ENCODE measurements around the gene PRODH.
"Not testable (repeated sequence)": the region's sequence is repeated elsewhere in the genome, so short reads cannot be mapped to it uniquely, and the experiment has no call there.

PRODH gene

DNA sequence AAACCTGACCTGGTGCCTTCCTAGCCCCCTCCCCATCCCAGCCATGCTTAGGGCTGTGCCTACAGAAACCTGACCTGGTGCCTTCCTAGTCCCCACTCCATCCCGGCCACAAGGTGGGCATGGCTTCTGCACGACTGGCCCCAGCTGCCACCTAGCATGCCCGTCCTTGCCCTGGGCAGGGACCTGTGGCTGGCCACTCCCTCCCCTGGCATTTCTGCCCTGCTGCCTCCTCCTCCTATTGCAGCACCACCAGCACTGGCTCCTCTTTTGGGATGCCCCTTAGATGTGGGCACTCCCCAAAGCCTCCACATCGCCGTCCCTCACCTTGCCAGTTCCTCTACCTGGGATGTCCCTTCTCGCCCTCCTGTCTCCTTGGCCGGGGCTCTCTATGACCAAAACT is 1.4 kb downstream of the PRODH start:
- not testable (repeated sequence) for H3K4me1 ChIP-seq (ENCODE audit: insufficient read depth, low read length); H3K36me3 ChIP-seq (ENCODE audit: insufficient read depth, low read depth, low read length); H3K4me3 ChIP-seq (ENCODE audit: low read length); H3K9ac ChIP-seq (ENCODE audit: low read depth, low read length); H3K9me3 ChIP-seq (ENCODE audit: insufficient read depth, low read depth, low read length); H3K27ac ChIP-seq (ENCODE audit: low read length); H3K27me3 ChIP-seq (ENCODE audit: insufficient read depth, low read length)

DNA sequence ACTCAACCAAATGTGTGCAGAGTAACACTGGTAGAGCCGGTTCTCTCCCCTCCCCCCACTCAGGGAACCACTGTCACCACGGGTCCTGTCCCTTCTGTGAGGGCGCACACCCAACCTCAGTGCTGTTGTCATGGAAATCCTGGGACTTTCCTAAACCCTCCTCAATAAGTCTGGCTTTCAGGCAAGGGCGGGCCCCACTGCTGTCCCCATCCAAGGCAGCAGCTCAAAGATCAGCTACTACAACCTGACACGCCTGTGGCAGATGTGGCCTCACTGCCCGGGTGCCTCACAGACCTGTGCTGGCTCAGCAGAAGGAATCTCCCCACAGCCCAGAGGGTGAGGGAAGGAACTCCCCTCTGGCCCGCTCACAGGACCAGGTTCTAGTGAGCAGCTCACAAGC is 2.2 kb downstream of the PRODH start:
- no peak overlapping the region for H3K27ac ChIP-seq (ENCODE audit: low read length)
- no peaks in the 10 kb centered on the region for H3K27me3 ChIP-seq (ENCODE audit: insufficient read depth, low read length)
- H3K36me3 ChIP-seq (ENCODE audit: insufficient read depth, low read depth, low read length): no peaks in the 10 kb centered on the region
- H3K9me3 ChIP-seq (ENCODE audit: insufficient read depth, low read depth, low read length): no peaks in the 10 kb centered on the region
- no peak overlapping the region for H3K4me3 ChIP-seq (ENCODE audit: low read length)
- no peak overlapping the region for H3K9ac ChIP-seq (ENCODE audit: low read depth, low read length)
- no peaks in the 10 kb centered on the region for H3K4me1 ChIP-seq (ENCODE audit: insufficient read depth, low read length)

DNA sequence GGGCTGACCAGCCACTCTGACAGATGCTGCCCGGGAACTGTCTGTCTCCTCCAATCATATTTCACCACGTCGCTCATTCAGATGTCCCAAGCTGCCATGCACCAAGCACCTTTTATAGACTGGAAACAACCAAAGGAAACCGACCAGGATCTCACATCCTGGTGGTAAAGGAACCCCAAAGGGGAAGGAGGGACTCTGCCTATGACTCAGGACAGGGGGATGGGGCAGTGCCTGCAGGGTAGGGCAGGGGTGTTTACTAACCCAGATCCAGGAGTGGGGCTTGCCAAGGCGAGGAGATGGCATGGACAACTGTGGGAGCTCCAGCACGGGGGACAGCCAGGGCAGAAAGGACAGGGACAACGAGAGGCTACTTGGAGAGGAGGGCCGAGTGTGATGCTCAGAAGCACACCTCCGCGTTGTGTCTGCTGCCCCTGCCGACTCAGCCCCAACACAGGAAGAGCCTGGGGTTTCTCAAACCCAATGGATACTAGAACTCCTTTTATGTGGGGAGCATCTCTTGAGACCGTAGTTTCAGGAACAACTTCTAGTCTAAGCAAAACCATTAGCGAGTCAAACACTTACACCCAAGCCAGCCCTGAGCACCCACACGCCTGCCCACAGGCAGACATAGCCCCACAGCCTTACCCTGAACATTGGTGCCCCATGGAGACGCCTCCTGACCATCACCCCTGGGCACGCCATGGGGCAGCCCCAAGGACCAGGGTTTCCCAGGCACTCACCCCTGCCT is 4.0 kb downstream of the PRODH start:
- H3K27me3 ChIP-seq (ENCODE audit: insufficient read depth, low read length): no peaks in the 10 kb centered on the region
- H3K9me3 ChIP-seq (ENCODE audit: insufficient read depth, low read depth, low read length): no peaks in the 10 kb centered on the region
- no peak overlapping the region for H3K9ac ChIP-seq (ENCODE audit: low read depth, low read length)
- H3K4me1 ChIP-seq (ENCODE audit: insufficient read depth, low read length): no peaks in the 10 kb centered on the region
- H3K36me3 ChIP-seq (ENCODE audit: insufficient read depth, low read depth, low read length): no peaks in the 10 kb centered on the region
- H3K27ac ChIP-seq (ENCODE audit: low read length): no peak overlapping the region
- no peak overlapping the region for H3K4me3 ChIP-seq (ENCODE audit: low read length)

DNA sequence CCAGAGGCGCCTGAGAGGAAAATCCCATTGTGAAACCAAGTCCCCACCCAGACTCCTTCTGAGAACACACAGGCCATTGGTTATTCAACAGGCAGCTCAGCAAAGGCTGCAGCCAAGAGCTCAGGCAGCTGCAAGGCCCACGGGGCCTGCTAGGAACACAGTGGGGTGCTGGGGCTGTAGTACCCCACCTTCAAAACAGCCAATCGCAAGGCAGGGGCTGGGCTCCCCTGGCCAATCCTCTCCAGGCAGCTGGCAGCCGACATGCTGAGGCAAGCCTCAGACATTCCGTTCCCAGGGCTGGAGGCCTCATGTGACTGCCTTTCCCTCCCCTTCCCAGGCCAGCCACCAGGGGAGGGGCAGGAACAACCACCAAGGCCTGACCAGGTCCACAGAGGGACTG is 6.6 kb downstream of the PRODH start:
- Histone ChIP-seq H3K9me3 (ENCODE audit: insufficient read depth, low read depth, low read length) (no peaks in the 10 kb centered on the region), H3K27ac (ENCODE audit: low read length) (no peak overlapping the region), H3K36me3 (ENCODE audit: insufficient read depth, low read depth, low read length) (no peaks in the 10 kb centered on the region), H3K27me3 (ENCODE audit: insufficient read depth, low read length) (no peaks in the 10 kb centered on the region), H3K4me1 (ENCODE audit: insufficient read depth, low read length) (no peaks in the 10 kb centered on the region), H3K4me3 (ENCODE audit: low read length) (no peak overlapping the region), H3K9ac (ENCODE audit: low read depth, low read length) (no peak overlapping the region)

DNA sequence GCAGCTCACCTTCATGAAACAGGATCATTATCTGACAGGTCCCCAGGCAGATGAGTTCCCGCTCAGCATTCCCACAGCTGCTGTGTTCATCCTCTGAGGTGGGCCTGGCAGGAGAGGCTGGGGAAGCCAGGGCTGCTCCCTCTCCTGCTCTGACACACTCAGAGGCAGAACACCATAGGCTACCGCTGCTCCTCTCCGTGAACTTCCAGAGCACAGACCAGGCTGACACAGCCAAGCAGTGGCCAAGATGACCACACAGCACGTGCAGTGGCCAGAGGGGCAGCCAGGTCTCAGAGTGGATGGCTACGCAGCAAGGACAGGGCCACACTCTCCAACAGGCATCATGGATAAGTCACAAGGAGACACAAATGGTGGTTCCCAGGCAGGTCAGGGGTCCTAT is 8.5 kb downstream of the PRODH start:
- Histone ChIP-seq H3K9ac (ENCODE audit: low read depth, low read length) (no peak overlapping the region), H3K27me3 (ENCODE audit: insufficient read depth, low read length) (no peaks in the 10 kb centered on the region), H3K27ac (ENCODE audit: low read length) (no peak overlapping the region), H3K4me1 (ENCODE audit: insufficient read depth, low read length) (no peaks in the 10 kb centered on the region), H3K36me3 (ENCODE audit: insufficient read depth, low read depth, low read length) (no peaks in the 10 kb centered on the region), H3K4me3 (ENCODE audit: low read length) (no peak overlapping the region), H3K9me3 (ENCODE audit: insufficient read depth, low read depth, low read length) (no peaks in the 10 kb centered on the region)

DNA sequence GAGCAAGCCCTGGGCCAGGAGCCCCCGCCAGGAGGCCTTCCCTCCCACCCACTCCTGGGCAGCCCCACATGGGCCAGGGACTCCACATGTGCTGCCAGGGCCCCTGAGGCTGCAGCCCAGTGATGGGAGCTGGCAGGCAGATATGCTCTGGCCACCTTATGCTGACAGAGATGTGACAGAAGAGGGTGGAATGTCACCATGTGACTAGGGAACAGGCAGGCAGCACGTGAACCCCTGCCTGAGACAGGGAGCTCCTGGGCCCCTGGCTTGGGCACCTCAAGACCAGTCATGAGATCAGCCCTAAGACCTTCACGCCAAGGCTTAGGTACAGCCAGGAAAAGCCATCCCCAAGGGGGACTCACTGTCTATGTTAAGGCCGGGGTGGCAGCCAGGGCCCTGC is 9.1 kb downstream of the PRODH start:
- no peak overlapping the region for H3K4me3 ChIP-seq (ENCODE audit: low read length)
- H3K9me3 ChIP-seq (ENCODE audit: insufficient read depth, low read depth, low read length): no peaks in the 10 kb centered on the region
- H3K9ac ChIP-seq (ENCODE audit: low read depth, low read length): no peak overlapping the region
- no peak overlapping the region for H3K27ac ChIP-seq (ENCODE audit: low read length)
- no peaks in the 10 kb centered on the region for H3K36me3 ChIP-seq (ENCODE audit: insufficient read depth, low read depth, low read length)
- H3K27me3 ChIP-seq (ENCODE audit: insufficient read depth, low read length): no peaks in the 10 kb centered on the region
- H3K4me1 ChIP-seq (ENCODE audit: insufficient read depth, low read length): no peaks in the 10 kb centered on the region

DNA sequence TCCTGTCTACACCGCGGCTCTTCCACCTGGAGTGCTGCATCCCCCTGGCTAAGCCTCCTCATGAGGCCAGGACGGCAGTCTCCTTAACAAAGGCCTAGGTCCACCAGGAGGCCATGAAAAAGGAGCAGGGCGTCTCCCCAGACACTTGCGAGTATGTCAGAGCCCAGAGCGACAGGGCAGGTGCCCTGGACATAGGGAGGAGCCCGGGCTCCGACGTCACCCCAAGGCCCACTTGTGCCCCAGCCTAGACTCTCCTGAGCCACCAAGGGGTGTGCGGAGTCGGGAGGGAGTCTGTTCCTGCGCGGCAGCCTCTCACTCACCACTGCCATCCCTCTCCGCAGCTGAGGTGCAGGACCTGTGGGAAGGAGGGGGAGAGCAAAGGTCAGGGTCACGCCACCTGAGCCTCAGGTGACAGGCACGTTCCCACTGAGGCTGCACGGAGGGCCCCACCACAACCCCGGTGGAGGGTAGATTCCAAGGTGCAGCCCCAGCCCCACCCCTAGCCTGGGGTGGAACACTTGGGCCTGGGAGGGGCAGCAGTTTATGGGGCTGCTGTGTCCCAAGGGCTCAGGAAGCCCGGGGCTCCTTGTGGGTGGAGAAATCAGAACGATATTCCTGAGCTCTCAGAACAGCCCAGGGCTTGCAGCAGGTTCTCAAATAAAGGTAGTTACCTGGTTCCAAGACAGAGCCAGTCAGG is 10.6 kb downstream of the PRODH start:
- H3K4me1 ChIP-seq (ENCODE audit: insufficient read depth, low read length): no peaks in the 10 kb centered on the region
- H3K27me3 ChIP-seq (ENCODE audit: insufficient read depth, low read length): no peaks in the 10 kb centered on the region
- H3K36me3 ChIP-seq (ENCODE audit: insufficient read depth, low read depth, low read length): no peaks in the 10 kb centered on the region
- H3K4me3 ChIP-seq (ENCODE audit: low read length): no peak overlapping the region
- no peak overlapping the region for H3K27ac ChIP-seq (ENCODE audit: low read length)
- no peak overlapping the region for H3K9ac ChIP-seq (ENCODE audit: low read depth, low read length)
- H3K9me3 ChIP-seq (ENCODE audit: insufficient read depth, low read depth, low read length): no peaks in the 10 kb centered on the region

DNA sequence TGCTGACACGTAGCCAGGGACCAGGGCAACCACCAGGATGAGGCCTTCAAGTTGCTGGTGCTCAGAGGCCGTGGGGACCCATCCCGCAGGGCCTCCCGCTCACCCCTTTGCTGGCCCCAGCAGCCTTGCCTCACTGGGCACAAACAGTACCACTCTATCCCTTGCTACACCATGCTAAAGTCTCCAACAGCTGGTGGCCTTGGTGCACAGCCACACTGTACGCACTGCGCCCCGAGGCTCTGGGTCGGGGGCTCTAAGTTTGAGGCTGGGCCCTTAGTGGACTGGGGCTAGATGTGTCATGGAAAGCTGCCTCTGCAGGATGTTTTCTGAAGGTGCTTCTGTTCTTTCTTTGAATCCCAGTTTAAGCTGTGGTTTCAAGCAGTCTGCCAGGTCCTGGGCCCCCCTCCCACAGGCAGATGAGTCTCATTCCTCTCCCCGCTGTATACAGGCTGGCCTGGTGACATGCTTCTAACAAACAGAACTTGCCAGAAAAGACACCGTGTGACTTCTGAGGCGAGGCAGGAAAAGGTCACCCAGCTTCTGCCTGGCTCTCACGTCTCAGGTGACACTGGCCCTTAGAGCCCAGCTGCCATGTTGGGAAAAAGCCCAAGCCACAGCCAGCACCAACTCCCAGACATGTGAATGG is 15.7 kb downstream of the PRODH start:
- not testable (repeated sequence) for H3K36me3 ChIP-seq (ENCODE audit: insufficient read depth, low read depth, low read length); H3K4me1 ChIP-seq (ENCODE audit: insufficient read depth, low read length); H3K27ac ChIP-seq (ENCODE audit: low read length); H3K27me3 ChIP-seq (ENCODE audit: insufficient read depth, low read length); H3K9me3 ChIP-seq (ENCODE audit: insufficient read depth, low read depth, low read length); H3K4me3 ChIP-seq (ENCODE audit: low read length); H3K9ac ChIP-seq (ENCODE audit: low read depth, low read length)

DNA sequence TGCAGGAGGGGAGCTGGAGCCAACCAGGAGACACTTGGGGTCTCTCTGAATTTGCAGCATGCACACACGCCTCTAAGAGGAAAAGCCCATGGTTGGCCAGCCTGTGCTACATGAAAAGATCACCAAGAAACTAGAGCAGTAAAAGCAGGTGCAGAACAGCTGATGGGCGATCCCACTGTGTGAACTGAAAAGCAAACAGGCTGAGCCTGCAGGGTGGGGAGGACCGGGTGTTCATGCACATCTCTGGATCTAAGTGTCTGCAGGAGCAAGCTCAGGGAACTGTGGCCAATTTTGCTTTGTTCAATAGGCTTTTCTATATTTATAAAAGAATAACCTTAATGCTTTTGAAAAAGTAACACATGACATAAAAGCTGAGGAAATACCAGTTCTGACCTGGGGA is 18.3 kb downstream of the PRODH start:
- H3K27ac ChIP-seq (ENCODE audit: low read length); H3K4me3 ChIP-seq (ENCODE audit: low read length); H3K36me3 ChIP-seq (ENCODE audit: insufficient read depth, low read depth, low read length); H3K4me1 ChIP-seq (ENCODE audit: insufficient read depth, low read length); H3K9ac ChIP-seq (ENCODE audit: low read depth, low read length); H3K27me3 ChIP-seq (ENCODE audit: insufficient read depth, low read length); H3K9me3 ChIP-seq (ENCODE audit: insufficient read depth, low read depth, low read length): not testable (repeated sequence)

DNA sequence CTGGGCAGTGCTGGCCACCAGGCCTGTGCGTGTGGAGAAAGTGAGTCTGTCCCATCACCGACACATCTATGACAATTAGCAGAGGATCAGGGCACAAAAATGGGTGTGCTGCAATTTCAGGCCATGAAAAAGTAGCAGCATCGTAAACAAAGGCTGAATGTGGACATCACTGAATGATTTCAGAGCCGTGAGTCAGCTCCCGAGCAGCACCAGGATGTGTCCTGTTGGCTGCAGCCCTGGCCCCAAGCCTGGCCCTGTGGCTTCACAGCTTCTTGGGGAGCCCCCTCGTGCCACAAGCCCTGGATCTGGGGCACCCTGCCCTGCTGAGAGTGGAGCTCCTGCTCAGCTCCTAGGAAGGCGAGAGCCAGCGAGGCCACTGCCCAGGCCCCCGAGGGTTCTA is 20.5 kb downstream of the PRODH start:
- not testable (repeated sequence) for H3K27me3 ChIP-seq (ENCODE audit: insufficient read depth, low read length); H3K4me1 ChIP-seq (ENCODE audit: insufficient read depth, low read length); H3K9ac ChIP-seq (ENCODE audit: low read depth, low read length)

DNA sequence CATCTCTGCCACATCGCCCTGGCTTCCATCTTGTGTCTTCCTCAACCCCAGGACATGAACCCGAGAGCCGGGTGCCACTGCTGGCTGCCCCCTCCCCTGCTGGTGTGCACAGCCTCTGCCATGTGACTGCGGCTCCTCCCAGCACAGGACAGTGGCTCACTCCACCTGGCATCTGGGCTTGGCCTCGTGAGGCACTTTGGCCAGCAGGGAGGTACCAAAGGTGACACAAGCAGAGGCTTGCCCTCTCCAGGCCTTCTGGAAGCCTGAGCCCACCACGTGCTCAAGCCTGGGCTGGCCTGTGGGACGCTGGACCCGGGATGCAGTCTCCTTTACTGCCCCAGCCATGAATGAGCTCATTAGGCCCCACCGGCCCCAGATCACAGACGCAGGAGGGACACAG is 21.5 kb downstream of the PRODH start:
- H3K9me3 ChIP-seq (ENCODE audit: insufficient read depth, low read depth, low read length); H3K27ac ChIP-seq (ENCODE audit: low read length); H3K4me1 ChIP-seq (ENCODE audit: insufficient read depth, low read length); H3K4me3 ChIP-seq (ENCODE audit: low read length); H3K9ac ChIP-seq (ENCODE audit: low read depth, low read length); H3K27me3 ChIP-seq (ENCODE audit: insufficient read depth, low read length); H3K36me3 ChIP-seq (ENCODE audit: insufficient read depth, low read depth, low read length): not testable (repeated sequence)

More for the DNA sequence above, 20.5 kb downstream of the PRODH start:
- not testable (repeated sequence) for H3K4me3 ChIP-seq (ENCODE audit: low read length); H3K36me3 ChIP-seq (ENCODE audit: insufficient read depth, low read depth, low read length); H3K9me3 ChIP-seq (ENCODE audit: insufficient read depth, low read depth, low read length); H3K27ac ChIP-seq (ENCODE audit: low read length)

DNA sequence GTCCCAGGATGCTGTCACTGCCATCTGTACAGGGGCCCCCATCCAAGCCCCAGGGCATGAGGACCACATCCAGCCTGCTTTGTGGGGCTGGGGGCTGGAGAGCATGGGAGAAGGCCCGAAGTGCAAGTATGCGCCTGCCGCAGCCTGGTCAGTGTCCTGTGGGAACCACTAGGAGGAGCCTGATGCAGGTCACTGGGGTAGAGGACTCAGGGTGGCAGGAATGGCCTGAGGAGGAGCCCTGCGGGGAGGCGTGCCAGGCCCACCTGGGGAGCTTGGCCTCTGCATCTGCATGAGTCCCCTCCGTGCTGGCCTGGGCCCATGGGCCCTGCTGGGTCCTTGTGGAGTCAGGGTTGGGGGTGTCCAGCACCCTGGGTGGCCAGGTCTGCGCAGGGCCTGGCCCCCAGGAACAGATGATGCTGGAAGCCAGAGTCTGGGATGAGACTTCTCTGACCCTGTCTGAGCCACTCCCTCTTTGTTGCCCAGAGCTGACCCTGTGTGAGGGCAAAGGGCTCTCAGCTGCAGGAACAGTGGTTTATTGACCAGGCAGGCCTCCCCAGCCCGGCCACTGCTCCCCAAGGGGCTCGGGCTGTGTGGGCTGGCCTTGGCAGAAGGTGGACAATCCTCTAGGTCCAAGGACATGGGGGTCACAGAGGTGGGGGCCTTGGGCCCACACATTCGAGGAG is 23.7 kb downstream of the PRODH start:
- H3K4me3 ChIP-seq (ENCODE audit: low read length); H3K27me3 ChIP-seq (ENCODE audit: insufficient read depth, low read length); H3K36me3 ChIP-seq (ENCODE audit: insufficient read depth, low read depth, low read length); H3K9me3 ChIP-seq (ENCODE audit: insufficient read depth, low read depth, low read length); H3K27ac ChIP-seq (ENCODE audit: low read length); H3K4me1 ChIP-seq (ENCODE audit: insufficient read depth, low read length); H3K9ac ChIP-seq (ENCODE audit: low read depth, low read length): not testable (repeated sequence)

Data from iPS-20b (cell line).